Measurements from ENCODE around the gene TMEM201.
A peak's percentile ranks its signal among the peaks of the same experiment; 100 is the strongest.

The TMEM201 gene

GRCh38 chr1:9651565-9652378 lies 63.1 kb downstream of the TMEM201 start, which contains the start of gene PIK3CD:
TSS of gene PIK3CD (plus strand) at chr1:9651731. CDS start at chr1:9710456, 58,725 bp downstream.
- Histone ChIP-seq H3K4me1 (ENCODE audit: control insufficient read depth, insufficient read depth, low read length) (0 out of 2 replicates have a peak, but pooled peaks cover 2% of the 10 kb centered on the region), H3K36me3 (ENCODE audit: control insufficient read depth in 2 of 2, insufficient read depth in 1 of 2, low read length in 2 of 2) (no peaks in the 10 kb centered on the region), H3K27ac (ENCODE audit: extremely low read depth, low read depth, low read length) (no peak within 1 kb of the TSS), H3K4me3 (ENCODE audit: low read depth, low read length) (peak within 1 kb of the TSS; percentile 29), H3K9me3 (ENCODE audit: control insufficient read depth, insufficient read depth, low read depth, low read length) (no peaks in the 10 kb centered on the region)
- TF ChIP-seq ZFHX2 (tag by site-specific recombination; conservative IDR thresholded peaks at IDR 0.05) (peak; percentile 92), ZNF560 (tag by site-specific recombination; IDR thresholded peaks at IDR 0.05; ENCODE audit: borderline replicate concordance) (no peak), ZNF335 (tag by site-specific recombination; conservative IDR thresholded peaks at IDR 0.05) (peak; percentile 85), EGR2 (tag by site-specific recombination; IDR thresholded peaks at IDR 0.05; ENCODE audit: low read depth) (peak; percentile 90), YY1 (tag by site-specific recombination; IDR thresholded peaks at IDR 0.05) (no peak), ZNF561 (tag by site-specific recombination; IDR thresholded peaks at IDR 0.05; ENCODE audit: borderline replicate concordance) (peak; percentile 35; the same call in 1 of the 2 replicates), ZBTB20 (tag by site-specific recombination; IDR thresholded peaks at IDR 0.05) (peak; percentile 64; the same call in 1 of the 2 replicates), ZNF585B (tag by site-specific recombination; IDR thresholded peaks at IDR 0.05) (no peak), ZFP69B (tag by site-specific recombination; IDR thresholded peaks at IDR 0.05) (peak; percentile 93), ZBTB8A (tag by site-specific recombination; IDR thresholded peaks at IDR 0.05) (0 out of 2 replicates have a peak, but pooled peaks have one; percentile 17), SCRT2 (tag by site-specific recombination; IDR thresholded peaks at IDR 0.05) (peak; percentile 81), ZNF398 (tag by site-specific recombination; IDR thresholded peaks at IDR 0.05) (peak; percentile 30; the same call in 1 of the 2 replicates), ZNF704 (tag by site-specific recombination; IDR thresholded peaks at IDR 0.05) (no peak)
- TF ChIP-seq, protein P1, sequence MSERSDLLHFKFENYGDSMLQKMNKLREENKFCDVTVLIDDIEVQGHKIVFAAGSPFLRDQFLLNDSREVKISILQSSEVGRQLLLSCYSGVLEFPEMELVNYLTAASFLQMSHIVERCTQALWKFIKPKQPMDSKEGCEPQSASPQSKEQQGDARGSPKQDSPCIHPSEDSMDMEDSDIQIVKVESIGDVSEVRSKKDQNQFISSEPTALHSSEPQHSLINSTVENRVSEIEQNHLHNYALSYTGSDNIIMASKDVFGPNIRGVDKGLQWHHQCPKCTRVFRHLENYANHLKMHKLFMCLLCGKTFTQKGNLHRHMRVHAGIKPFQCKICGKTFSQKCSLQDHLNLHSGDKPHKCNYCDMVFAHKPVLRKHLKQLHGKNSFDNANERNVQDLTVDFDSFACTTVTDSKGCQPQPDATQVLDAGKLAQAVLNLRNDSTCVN (tag by site-specific recombination; optimal IDR thresholded peaks at IDR 0.05): peak; percentile 72
- TF ChIP-seq, protein P2, sequence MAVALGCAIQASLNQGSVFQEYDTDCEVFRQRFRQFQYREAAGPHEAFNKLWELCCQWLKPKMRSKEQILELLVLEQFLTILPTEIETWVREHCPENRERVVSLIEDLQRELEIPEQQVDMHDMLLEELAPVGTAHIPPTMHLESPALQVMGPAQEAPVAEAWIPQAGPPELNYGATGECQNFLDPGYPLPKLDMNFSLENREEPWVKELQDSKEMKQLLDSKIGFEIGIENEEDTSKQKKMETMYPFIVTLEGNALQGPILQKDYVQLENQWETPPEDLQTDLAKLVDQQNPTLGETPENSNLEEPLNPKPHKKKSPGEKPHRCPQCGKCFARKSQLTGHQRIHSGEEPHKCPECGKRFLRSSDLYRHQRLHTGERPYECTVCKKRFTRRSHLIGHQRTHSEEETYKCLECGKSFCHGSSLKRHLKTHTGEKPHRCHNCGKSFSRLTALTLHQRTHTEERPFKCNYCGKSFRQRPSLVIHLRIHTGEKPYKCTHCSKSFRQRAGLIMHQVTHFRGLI (tag by site-specific recombination; IDR thresholded peaks at IDR 0.05): peak; percentile 40; the same call in 1 of the 2 replicates
- TF ChIP-seq, protein P3, sequence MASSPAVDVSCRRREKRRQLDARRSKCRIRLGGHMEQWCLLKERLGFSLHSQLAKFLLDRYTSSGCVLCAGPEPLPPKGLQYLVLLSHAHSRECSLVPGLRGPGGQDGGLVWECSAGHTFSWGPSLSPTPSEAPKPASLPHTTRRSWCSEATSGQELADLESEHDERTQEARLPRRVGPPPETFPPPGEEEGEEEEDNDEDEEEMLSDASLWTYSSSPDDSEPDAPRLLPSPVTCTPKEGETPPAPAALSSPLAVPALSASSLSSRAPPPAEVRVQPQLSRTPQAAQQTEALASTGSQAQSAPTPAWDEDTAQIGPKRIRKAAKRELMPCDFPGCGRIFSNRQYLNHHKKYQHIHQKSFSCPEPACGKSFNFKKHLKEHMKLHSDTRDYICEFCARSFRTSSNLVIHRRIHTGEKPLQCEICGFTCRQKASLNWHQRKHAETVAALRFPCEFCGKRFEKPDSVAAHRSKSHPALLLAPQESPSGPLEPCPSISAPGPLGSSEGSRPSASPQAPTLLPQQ (tag by site-specific recombination; IDR thresholded peaks at IDR 0.05): peak; percentile 96
- ChIA-PET POLR2A (no interaction called here), CTCF (interaction anchor here (0.6 to 2.5 kb wide), 3 partner anchors 24 to 602 kb away, joined by 3 to 9 read pairs (median 3); no protein-coding TSS in a partner anchor)
